ENCODE data around the gene GPC6.

DNA sequence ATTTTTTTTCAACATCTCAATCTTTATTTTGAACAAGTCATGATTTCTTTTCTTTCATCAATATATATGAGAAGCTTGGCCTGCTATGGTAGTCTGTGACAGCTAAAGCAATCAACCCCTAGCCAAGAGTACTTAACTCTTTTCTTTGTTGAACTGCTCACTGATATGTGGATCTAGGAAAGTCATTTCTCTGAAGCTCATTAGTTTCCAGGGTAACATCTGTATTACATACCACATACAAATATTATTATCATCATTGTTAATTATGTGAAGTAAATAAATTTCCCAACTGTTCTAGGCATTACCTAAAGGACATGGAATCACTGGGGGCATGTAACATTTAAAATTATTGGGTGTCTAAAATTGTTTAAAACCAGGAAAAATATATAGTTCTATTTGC is 985.6 kb downstream of the GPC6 start:
- no peak for TF ChIP-seq POLR2AphosphoS5 (IDR thresholded peaks at IDR 0.05; ENCODE audit: low read depth)
- TF ChIP-seq, protein P1, sequence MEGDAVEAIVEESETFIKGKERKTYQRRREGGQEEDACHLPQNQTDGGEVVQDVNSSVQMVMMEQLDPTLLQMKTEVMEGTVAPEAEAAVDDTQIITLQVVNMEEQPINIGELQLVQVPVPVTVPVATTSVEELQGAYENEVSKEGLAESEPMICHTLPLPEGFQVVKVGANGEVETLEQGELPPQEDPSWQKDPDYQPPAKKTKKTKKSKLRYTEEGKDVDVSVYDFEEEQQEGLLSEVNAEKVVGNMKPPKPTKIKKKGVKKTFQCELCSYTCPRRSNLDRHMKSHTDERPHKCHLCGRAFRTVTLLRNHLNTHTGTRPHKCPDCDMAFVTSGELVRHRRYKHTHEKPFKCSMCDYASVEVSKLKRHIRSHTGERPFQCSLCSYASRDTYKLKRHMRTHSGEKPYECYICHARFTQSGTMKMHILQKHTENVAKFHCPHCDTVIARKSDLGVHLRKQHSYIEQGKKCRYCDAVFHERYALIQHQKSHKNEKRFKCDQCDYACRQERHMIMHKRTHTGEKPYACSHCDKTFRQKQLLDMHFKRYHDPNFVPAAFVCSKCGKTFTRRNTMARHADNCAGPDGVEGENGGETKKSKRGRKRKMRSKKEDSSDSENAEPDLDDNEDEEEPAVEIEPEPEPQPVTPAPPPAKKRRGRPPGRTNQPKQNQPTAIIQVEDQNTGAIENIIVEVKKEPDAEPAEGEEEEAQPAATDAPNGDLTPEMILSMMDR (IDR thresholded peaks at IDR 0.05; ENCODE audit: insufficient read depth, low read length), result no peak

Data from HL-60 (cell line).